ENCODE results near the gene LPP. TPM values are rescaled to one million over a fixed set of nuclear protein-coding genes. Genes with fewer than 3 reads are reported as not detected.

LPP gene
- total RNA-seq, 2 experiments from 2014 or later: 27.5 to 31.8 TPM

GRCh38 chr3:188458756-188459155 lies 304.8 kb downstream of the LPP start:
- H3K9me3 Mint-ChIP-seq: no peaks in the 10 kb centered on the region
- no peaks in the 10 kb centered on the region for H3K27me3 Mint-ChIP-seq (ENCODE audit: low read depth)
- no peaks in the 10 kb centered on the region for H3K4me1 Mint-ChIP-seq (ENCODE audit: low read depth)
- CTCF ChIA-PET: no interaction called here
- intact Hi-C loops (cut with micrococcal nuclease): no loop called here
- H3K36me3 Mint-ChIP-seq (ENCODE audit: low read depth): no peaks in the 10 kb centered on the region
- DNase-seq: no peak
- no peak overlapping the region for H3K4me3 Mint-ChIP-seq
- H3K27ac Mint-ChIP-seq: no peak overlapping the region

- DNase-seq: no peak
- Mint-ChIP-seq H3K4me3 (no peak overlapping the region), H3K27ac (no peak overlapping the region), H3K4me1 (ENCODE audit: low read depth) (no peaks in the 10 kb centered on the region), H3K9me3 (no peaks in the 10 kb centered on the region), H3K36me3 (ENCODE audit: low read depth) (peaks cover 7% of the 10 kb centered on the region), H3K27me3 (ENCODE audit: low read depth) (no peaks in the 10 kb centered on the region)
- intact Hi-C loops (cut with micrococcal nuclease): no loop called here
- CTCF ChIA-PET: interaction anchor here (0.6 kb wide), 1 partner anchor 329 kb away, joined by 5 read pairs; no protein-coding TSS in a partner anchor
Observed at GRCh38 chr3:188465311-188465710, 311.4 kb downstream of the LPP start.

- no peaks in the 10 kb centered on the region for H3K27me3 Mint-ChIP-seq (ENCODE audit: low read depth)
- no peak for DNase-seq
- H3K4me1 Mint-ChIP-seq (ENCODE audit: low read depth): no peaks in the 10 kb centered on the region
- no peaks in the 10 kb centered on the region for H3K9me3 Mint-ChIP-seq
- peaks cover 8% of the 10 kb centered on the region for H3K36me3 Mint-ChIP-seq (ENCODE audit: low read depth)
- CTCF ChIA-PET: no interaction called here
- no peak overlapping the region for H3K4me3 Mint-ChIP-seq
- intact Hi-C loops (cut with micrococcal nuclease): no loop called here
- no peak overlapping the region for H3K27ac Mint-ChIP-seq
Observed at GRCh38 chr3:188468196-188468595, 314.2 kb downstream of the LPP start.

- no peaks in the 10 kb centered on the region for H3K4me1 Mint-ChIP-seq (ENCODE audit: low read depth)
- peaks cover 8% of the 10 kb centered on the region for H3K36me3 Mint-ChIP-seq (ENCODE audit: low read depth)
- no peaks in the 10 kb centered on the region for H3K9me3 Mint-ChIP-seq
- no peaks in the 10 kb centered on the region for H3K27me3 Mint-ChIP-seq (ENCODE audit: low read depth)
- CTCF ChIA-PET: no interaction called here
- H3K4me3 Mint-ChIP-seq: no peak overlapping the region
- no peak for DNase-seq
- intact Hi-C loops (cut with micrococcal nuclease): no loop called here
- no peak overlapping the region for H3K27ac Mint-ChIP-seq
Observed at GRCh38 chr3:188468662-188469061, 314.7 kb downstream of the LPP start.

GRCh38 chr3:188469228-188469885 lies 315.4 kb downstream of the LPP start:
- H3K4me1 Mint-ChIP-seq (ENCODE audit: low read depth): no peaks in the 10 kb centered on the region
- intact Hi-C loops (cut with micrococcal nuclease): no loop called here
- no peak for DNase-seq
- H3K27ac Mint-ChIP-seq: no peak overlapping the region
- CTCF ChIA-PET: no interaction called here
- H3K4me3 Mint-ChIP-seq: no peak overlapping the region
- H3K9me3 Mint-ChIP-seq: no peaks in the 10 kb centered on the region
- H3K27me3 Mint-ChIP-seq (ENCODE audit: low read depth): no peaks in the 10 kb centered on the region
- peaks cover 8% of the 10 kb centered on the region for H3K36me3 Mint-ChIP-seq (ENCODE audit: low read depth)

- Mint-ChIP-seq H3K27ac (no peak overlapping the region), H3K9me3 (no peaks in the 10 kb centered on the region), H3K36me3 (ENCODE audit: low read depth) (peaks cover 8% of the 10 kb centered on the region), H3K4me3 (no peak overlapping the region), H3K4me1 (ENCODE audit: low read depth) (no peaks in the 10 kb centered on the region), H3K27me3 (ENCODE audit: low read depth) (no peaks in the 10 kb centered on the region)
- CTCF ChIA-PET: no interaction called here
- intact Hi-C loops (cut with micrococcal nuclease): no loop called here
- no peak for DNase-seq
Observed at GRCh38 chr3:188470508-188471130, 316.7 kb downstream of the LPP start.

- intact Hi-C loops (cut with micrococcal nuclease): no loop called here
- peaks cover 8% of the 10 kb centered on the region for H3K36me3 Mint-ChIP-seq (ENCODE audit: low read depth)
- H3K27me3 Mint-ChIP-seq (ENCODE audit: low read depth): no peaks in the 10 kb centered on the region
- H3K4me1 Mint-ChIP-seq (ENCODE audit: low read depth): no peaks in the 10 kb centered on the region
- DNase-seq: no peak
- no peaks in the 10 kb centered on the region for H3K9me3 Mint-ChIP-seq
- CTCF ChIA-PET: no interaction called here
- H3K27ac Mint-ChIP-seq: no peak overlapping the region
- no peak overlapping the region for H3K4me3 Mint-ChIP-seq
Observed at GRCh38 chr3:188471723-188472122, 317.8 kb downstream of the LPP start.

- H3K36me3 Mint-ChIP-seq (ENCODE audit: low read depth): peaks cover 8% of the 10 kb centered on the region
- no peaks in the 10 kb centered on the region for H3K27me3 Mint-ChIP-seq (ENCODE audit: low read depth)
- CTCF ChIA-PET: no interaction called here
- no peaks in the 10 kb centered on the region for H3K4me1 Mint-ChIP-seq (ENCODE audit: low read depth)
- H3K9me3 Mint-ChIP-seq: no peaks in the 10 kb centered on the region
- no peak overlapping the region for H3K27ac Mint-ChIP-seq
- intact Hi-C loops (cut with micrococcal nuclease): no loop called here
- DNase-seq: no peak
- no peak overlapping the region for H3K4me3 Mint-ChIP-seq
Observed at GRCh38 chr3:188472336-188472735, 318.4 kb downstream of the LPP start.

GRCh38 chr3:188473045-188473444 lies 319.1 kb downstream of the LPP start:
- no peak for DNase-seq
- Mint-ChIP-seq H3K4me1 (ENCODE audit: low read depth) (peaks cover 3% of the 10 kb centered on the region), H3K36me3 (ENCODE audit: low read depth) (peaks cover 6% of the 10 kb centered on the region), H3K9me3 (no peaks in the 10 kb centered on the region), H3K4me3 (no peak overlapping the region), H3K27ac (no peak overlapping the region), H3K27me3 (ENCODE audit: low read depth) (no peaks in the 10 kb centered on the region)
- CTCF ChIA-PET: no interaction called here
- intact Hi-C loops (cut with micrococcal nuclease): no loop called here

- H3K27me3 Mint-ChIP-seq (ENCODE audit: low read depth): no peaks in the 10 kb centered on the region
- DNase-seq: no peak
- CTCF ChIA-PET: no interaction called here
- H3K27ac Mint-ChIP-seq: no peak overlapping the region
- no peak overlapping the region for H3K4me3 Mint-ChIP-seq
- peaks cover 3% of the 10 kb centered on the region for H3K36me3 Mint-ChIP-seq (ENCODE audit: low read depth)
- intact Hi-C loops (cut with micrococcal nuclease): no loop called here
- peaks cover 3% of the 10 kb centered on the region for H3K4me1 Mint-ChIP-seq (ENCODE audit: low read depth)
- H3K9me3 Mint-ChIP-seq: no peaks in the 10 kb centered on the region
Observed at GRCh38 chr3:188473591-188474288, 319.8 kb downstream of the LPP start.

GRCh38 chr3:188476935-188477334 lies 323.0 kb downstream of the LPP start:
- CTCF ChIA-PET: interaction anchor here (0.5 to 1.0 kb wide), 3 partner anchors 10 to 70 kb away, joined by 3 read pairs; no protein-coding TSS in a partner anchor
- H3K27ac Mint-ChIP-seq: no peak overlapping the region
- H3K4me1 Mint-ChIP-seq (ENCODE audit: low read depth): peaks cover 4% of the 10 kb centered on the region
- DNase-seq: no peak
- intact Hi-C loops (cut with micrococcal nuclease): no loop called here
- no peak overlapping the region for H3K4me3 Mint-ChIP-seq
- peaks cover 8% of the 10 kb centered on the region for H3K36me3 Mint-ChIP-seq (ENCODE audit: low read depth)
- H3K9me3 Mint-ChIP-seq: peaks cover under 1% of the 10 kb centered on the region
- H3K27me3 Mint-ChIP-seq (ENCODE audit: low read depth): no peaks in the 10 kb centered on the region

GRCh38 chr3:188480011-188480410 lies 326.1 kb downstream of the LPP start:
- peaks cover 5% of the 10 kb centered on the region for H3K9me3 Mint-ChIP-seq
- CTCF ChIA-PET: no interaction called here
- DNase-seq: no peak
- no peak overlapping the region for H3K4me3 Mint-ChIP-seq
- H3K36me3 Mint-ChIP-seq (ENCODE audit: low read depth): peaks cover 18% of the 10 kb centered on the region
- no peak overlapping the region for H3K27ac Mint-ChIP-seq
- intact Hi-C loops (cut with micrococcal nuclease): no loop called here
- H3K27me3 Mint-ChIP-seq (ENCODE audit: low read depth): no peaks in the 10 kb centered on the region
- H3K4me1 Mint-ChIP-seq (ENCODE audit: low read depth): peaks cover 7% of the 10 kb centered on the region

GRCh38 chr3:188482929-188483328 lies 329.0 kb downstream of the LPP start:
- Mint-ChIP-seq H3K36me3 (ENCODE audit: low read depth) (peaks cover 22% of the 10 kb centered on the region), H3K27me3 (ENCODE audit: low read depth) (no peaks in the 10 kb centered on the region), H3K4me3 (no peak overlapping the region), H3K27ac (no peak overlapping the region), H3K9me3 (peaks cover 5% of the 10 kb centered on the region), H3K4me1 (ENCODE audit: low read depth) (peaks cover 4% of the 10 kb centered on the region)
- no peak for DNase-seq
- CTCF ChIA-PET: no interaction called here
- intact Hi-C loops (cut with micrococcal nuclease): no loop called here

Measured in activated naive CD4-positive, alpha-beta T cell treated with anti-CD3 and anti-CD28 coated beads for 36 hours (primary cell).